ENCODE measurements around the gene BAZ2B.

DNA sequence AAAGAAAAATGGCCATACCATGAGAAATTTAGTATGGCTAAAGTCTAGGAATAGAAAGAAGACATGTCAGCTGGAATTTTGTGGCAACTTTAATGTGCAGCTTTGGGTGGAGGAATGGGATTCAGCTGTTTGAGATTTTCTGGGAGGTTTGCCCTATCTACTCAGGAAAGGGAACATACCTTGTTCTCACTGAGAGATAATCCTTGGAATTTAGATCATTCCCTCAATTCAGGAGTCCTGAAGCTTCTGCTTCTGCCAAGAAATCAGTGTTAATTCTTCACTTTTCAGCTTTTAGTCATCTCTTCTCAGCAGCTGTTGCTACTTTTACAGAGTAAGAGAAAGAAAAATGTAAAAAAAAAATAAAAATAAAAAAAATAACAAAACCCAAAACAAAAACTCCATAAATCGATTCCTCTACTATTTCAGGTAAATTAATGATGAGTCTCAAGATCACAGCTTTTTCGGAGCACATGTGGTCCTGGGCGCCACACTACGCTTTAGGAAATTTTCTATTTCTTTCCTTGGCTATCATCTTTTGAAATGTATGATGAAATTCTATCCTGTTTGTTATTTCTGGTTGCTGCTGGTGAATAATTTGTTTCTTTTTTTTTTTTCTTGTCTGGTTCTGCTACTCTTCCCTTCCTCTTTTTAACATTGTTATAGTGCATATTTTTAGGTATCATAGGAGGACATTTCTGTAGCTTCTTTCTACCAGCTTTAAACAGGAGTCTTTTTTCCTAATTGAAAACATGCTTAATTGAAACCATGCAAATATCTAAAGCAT is 18.9 kb upstream of the BAZ2B start:
- TF ChIP-seq, protein P1, sequence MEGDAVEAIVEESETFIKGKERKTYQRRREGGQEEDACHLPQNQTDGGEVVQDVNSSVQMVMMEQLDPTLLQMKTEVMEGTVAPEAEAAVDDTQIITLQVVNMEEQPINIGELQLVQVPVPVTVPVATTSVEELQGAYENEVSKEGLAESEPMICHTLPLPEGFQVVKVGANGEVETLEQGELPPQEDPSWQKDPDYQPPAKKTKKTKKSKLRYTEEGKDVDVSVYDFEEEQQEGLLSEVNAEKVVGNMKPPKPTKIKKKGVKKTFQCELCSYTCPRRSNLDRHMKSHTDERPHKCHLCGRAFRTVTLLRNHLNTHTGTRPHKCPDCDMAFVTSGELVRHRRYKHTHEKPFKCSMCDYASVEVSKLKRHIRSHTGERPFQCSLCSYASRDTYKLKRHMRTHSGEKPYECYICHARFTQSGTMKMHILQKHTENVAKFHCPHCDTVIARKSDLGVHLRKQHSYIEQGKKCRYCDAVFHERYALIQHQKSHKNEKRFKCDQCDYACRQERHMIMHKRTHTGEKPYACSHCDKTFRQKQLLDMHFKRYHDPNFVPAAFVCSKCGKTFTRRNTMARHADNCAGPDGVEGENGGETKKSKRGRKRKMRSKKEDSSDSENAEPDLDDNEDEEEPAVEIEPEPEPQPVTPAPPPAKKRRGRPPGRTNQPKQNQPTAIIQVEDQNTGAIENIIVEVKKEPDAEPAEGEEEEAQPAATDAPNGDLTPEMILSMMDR (IDR thresholded peaks at IDR 0.05) = no peak
- no peak for TF ChIP-seq POLR2A (IDR thresholded peaks at IDR 0.05)

Measured in lower leg skin (tissue), 3 donors.